ENCODE results near the gene THRSP. TPM values are rescaled to one million over a fixed set of nuclear protein-coding genes. Genes with fewer than 3 reads are reported as not detected.
A peak's percentile ranks its signal among the peaks of the same experiment; 100 is the strongest.

Gene THRSP
- polyA plus RNA-seq, 1 of the 3 experiments (the other 2 are of a cell fraction) = not detected

DNA sequence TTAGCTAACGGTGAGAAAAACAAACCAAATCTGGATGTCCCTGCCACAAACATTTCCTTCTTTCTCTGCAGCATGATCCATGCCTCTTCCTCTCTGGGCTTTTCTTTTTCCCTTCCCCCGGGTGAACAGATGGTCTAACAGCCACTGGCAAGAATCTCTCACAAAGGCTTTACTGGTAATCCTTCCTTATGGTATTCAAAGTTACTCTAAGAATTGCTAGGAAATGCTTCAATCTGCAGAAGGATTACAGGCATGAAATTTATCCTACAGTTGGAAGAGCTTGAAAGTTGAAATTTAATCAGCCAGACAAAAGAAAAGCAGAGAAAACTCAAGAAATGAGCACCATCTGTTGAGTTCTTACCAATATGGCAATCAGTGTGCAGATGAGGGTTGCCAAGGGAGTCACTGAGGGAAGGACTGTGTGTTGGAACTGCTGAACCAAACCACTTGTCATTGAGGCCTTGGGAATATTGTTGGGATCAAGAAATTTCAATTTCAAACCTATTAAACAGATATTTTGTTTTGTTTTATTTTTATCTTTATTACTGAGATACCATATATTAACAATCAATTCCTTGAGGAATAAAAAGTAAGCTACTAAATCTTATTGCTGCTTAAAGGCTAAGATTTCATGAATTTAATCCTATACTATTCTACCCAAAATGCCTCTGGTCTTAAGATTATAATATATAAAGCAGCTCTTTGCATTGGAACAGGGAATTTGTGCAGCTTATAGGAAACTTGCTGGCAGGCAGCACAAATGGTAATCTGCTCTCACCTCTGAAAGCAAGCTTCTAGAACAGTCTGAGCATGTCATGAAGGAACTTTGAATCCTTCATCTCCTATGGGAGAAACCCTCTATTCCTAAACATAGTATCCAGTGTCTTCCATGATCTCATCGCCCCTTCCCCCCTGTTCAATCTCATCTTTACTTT lies 45.7 kb downstream of the THRSP start:
- 87% methylated on average over 3 of the region's 3 CpGs for WGBS (ENCODE audit: low lambda C conversion rate)
- Histone ChIP-seq H3K27me3 (ENCODE audit: insufficient read depth) (no peaks in the 10 kb centered on the region), H3K4me1 (ENCODE audit: control insufficient read depth in 1 of 2, insufficient read depth in 2 of 2, low read depth in 1 of 2, low read length in 1 of 2) (no peaks in the 10 kb centered on the region; a peak in 1 of 4 replicates), H3K79me2 (ENCODE audit: insufficient read depth) (no peaks in the 10 kb centered on the region), H3K9ac (no peak overlapping the region), H3K4me3 (ENCODE audit: low read depth in 2 of 2, low read length in 1 of 2) (no peak overlapping the region), H3K27ac (ENCODE audit: low read depth in 2 of 2, low read length in 1 of 2) (no peak overlapping the region), H3K36me3 (replicated peaks in 1 of 2; ENCODE audit: control insufficient read depth in 1 of 2, insufficient read depth in 2 of 2, low read length in 1 of 2) (peaks cover 31 to 51% of the 10 kb centered on the region in 2 experiments), H4K20me1 (ENCODE audit: insufficient read depth) (no peaks in the 10 kb centered on the region), H3K9me2 (no peaks in the 10 kb centered on the region), H3K9me3 (no peaks in the 10 kb centered on the region), H3K4me2 (no peak overlapping the region), H2AFZ (ENCODE audit: low read depth) (no peak overlapping the region), H3F3A (replicated peaks; ENCODE audit: insufficient read depth) (peaks cover 4% of the 10 kb centered on the region)
- ChIA-PET CTCF (interaction anchor here (1.6 kb wide), 1 partner anchor 455 kb away, joined by 3 read pairs; no protein-coding TSS in a partner anchor), POLR2A (interaction anchor here (0.6 kb wide), 1 partner anchor 11 kb away, joined by 3 read pairs; no protein-coding TSS in a partner anchor)
- no peak for DNase-seq
- TF ChIP-seq TAF1 (IDR thresholded peaks at IDR 0.05; ENCODE audit: borderline replicate concordance, low read depth, low read length) = no peak
- no peak for TF ChIP-seq YY1 (IDR thresholded peaks at IDR 0.05; ENCODE audit: low read depth)

GRCh38 chr11:78110351-78110750 lies 46.7 kb downstream of the THRSP start:
- Histone ChIP-seq H3K36me3 (replicated peaks in 1 of 2; ENCODE audit: control insufficient read depth in 1 of 2, insufficient read depth in 2 of 2, low read length in 1 of 2) (peaks cover 31 to 50% of the 10 kb centered on the region in 2 experiments), H3K9me3 (no peaks in the 10 kb centered on the region), H3K4me1 (ENCODE audit: control insufficient read depth in 1 of 2, insufficient read depth in 2 of 2, low read depth in 1 of 2, low read length in 1 of 2) (no peaks in the 10 kb centered on the region; a peak in 1 of 4 replicates), H3F3A (replicated peaks; ENCODE audit: insufficient read depth) (no peaks in the 10 kb centered on the region), H2AFZ (ENCODE audit: low read depth) (no peak overlapping the region), H3K9ac (no peak overlapping the region), H3K79me2 (ENCODE audit: insufficient read depth) (no peaks in the 10 kb centered on the region), H3K27me3 (ENCODE audit: insufficient read depth) (no peaks in the 10 kb centered on the region), H3K27ac (ENCODE audit: low read depth in 2 of 2, low read length in 1 of 2) (peak overlapping the region in 1 of 2 experiments; percentile 6; a peak in 1 of 4 replicates), H3K9me2 (no peaks in the 10 kb centered on the region), H4K20me1 (ENCODE audit: insufficient read depth) (no peaks in the 10 kb centered on the region), H3K4me2 (no peak overlapping the region), H3K4me3 (ENCODE audit: low read depth in 2 of 2, low read length in 1 of 2) (no peak overlapping the region)
- POLR2A ChIA-PET = interaction anchor here (0.6 kb wide), 1 partner anchor 29 kb away, joined by 3 read pairs; the partner anchor contains the start of gene ALG8
- CTCF ChIA-PET = interaction anchor here (1.6 kb wide), 1 partner anchor 454 kb away, joined by 3 read pairs; no protein-coding TSS in a partner anchor
- 95% methylated on average over 5 of the region's 5 CpGs for WGBS (ENCODE audit: low lambda C conversion rate)
- TF ChIP-seq REST (IDR thresholded peaks at IDR 0.05; ENCODE audit: low read depth, low read length) = no peak
- TF ChIP-seq, protein P1, sequence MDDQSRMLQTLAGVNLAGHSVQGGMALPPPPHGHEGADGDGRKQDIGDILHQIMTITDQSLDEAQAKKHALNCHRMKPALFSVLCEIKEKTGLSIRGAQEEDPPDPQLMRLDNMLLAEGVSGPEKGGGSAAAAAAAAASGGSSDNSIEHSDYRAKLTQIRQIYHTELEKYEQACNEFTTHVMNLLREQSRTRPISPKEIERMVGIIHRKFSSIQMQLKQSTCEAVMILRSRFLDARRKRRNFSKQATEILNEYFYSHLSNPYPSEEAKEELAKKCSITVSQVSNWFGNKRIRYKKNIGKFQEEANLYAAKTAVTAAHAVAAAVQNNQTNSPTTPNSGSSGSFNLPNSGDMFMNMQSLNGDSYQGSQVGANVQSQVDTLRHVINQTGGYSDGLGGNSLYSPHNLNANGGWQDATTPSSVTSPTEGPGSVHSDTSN (IDR thresholded peaks at IDR 0.05) = no peak
- no peak for TF ChIP-seq TCF12 (IDR thresholded peaks at IDR 0.05)
- no peak for TF ChIP-seq NRF1 (IDR thresholded peaks at IDR 0.05; ENCODE audit: low read depth, low read length)
- no peak for DNase-seq

Data from SK-N-SH (cell line).